Ecto neural progenitor cell (in vitro differentiated cells): Measurements from ENCODE around the gene ADGRL3.

Experiments
- DNase-seq: peaks from one replicate; pipeline ENCODE4 v3.0.0-alpha.2; 2018; ENCODE audit warnings: low spot score

The ADGRL3 gene

DNA sequence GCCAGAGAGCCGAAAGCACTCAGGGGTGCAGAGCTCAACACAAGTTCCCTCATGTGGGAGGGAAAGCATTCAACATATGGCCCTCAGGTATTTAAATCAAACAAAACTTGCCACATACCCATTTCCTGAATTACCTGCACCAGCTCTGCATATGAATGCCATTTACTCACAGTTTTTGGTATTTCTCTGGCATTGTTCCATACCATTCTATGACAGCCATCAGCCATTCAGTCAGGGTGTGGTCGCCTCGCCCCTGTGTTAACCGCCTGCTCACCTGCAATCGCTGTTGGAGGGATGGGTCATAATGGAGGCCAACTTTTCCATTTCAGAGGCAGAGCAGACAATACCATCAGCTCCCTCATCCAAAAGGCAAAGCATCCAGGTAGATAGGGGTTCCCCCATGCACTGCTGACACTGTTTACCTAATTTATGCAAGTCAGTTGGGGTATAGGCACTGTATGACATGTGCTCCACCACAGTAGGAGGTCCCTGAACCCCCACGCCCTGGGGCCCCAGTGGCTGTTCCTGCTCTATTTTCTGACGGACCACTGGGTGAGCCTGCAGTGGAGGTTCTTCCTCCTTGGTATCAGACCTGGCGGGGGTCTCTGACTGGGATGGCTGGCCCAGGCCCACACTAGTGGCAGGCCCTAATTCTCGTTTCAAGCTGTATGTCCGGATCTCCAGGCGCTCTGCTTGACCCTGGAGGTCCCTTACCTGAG is 227.1 kb downstream of the ADGRL3 start:
- DNase-seq = no peak

DNA sequence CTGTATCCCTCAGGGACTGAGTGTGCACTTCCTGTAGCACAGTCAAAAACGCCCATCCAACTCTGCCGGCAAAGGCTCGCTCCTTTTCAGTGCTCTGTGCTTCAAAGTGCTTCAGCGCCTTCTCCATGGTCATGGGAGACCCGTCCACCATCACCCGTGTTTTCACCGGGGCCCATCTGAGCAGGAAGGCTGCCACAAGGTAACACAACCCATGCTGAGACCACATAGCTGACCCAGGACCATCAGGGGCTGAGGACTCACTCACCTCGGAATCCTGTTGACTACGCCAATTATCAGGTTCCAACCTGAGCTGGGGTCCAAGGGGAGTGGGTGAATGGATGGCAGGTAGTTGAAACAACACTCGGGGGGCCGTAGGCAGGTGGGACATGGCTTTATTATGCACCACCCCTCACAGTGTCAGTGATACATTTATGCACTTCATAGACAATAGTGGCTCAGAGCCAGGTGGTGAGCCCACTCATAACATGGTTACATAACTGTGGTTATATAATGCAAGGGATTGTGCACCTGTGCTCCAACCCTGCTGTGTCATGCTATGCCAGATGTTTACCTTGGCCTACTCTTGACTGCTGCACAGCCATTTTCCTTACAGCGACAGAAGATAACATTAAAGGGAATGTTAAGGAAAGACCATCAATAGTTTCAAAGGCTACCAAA is 227.8 kb downstream of the ADGRL3 start:
- DNase-seq = no peak

DNA sequence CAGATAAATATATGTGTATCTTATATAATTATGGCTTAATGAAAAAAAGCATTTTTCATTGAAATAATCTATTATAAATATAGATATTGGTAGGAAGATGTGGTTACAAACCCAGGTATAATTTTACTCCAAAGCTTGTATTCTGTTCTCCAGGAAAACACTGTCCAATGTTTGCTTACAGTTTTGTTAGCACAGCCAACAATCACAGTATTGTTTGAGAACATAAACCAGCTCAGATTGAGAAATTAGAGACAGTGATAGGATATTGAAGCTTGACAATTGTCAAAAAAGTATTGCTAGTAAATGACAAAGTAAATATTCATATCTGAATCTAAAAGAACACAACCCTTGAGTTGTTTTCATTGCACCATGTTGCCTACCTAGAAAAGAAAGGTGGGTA is 228.8 kb downstream of the ADGRL3 start:
- no peak for DNase-seq

DNA sequence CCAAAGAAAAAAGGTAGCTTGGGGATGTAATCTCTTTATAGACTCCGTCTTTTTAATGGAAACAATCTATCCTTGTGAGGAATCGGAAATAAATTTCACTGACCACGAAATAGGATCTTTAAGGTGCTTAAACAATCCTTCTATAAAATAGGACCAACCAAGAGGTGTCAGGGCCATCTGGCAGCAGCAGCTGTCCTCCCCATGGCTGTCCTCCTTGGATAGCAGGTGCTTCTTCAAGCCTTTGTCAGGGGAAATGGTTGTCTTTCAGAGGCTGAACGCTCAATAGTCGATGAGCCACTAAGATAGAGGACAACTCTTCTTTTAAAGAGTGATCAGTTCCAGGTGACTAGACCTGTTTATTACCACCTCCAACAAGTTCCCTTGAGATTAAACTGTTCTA is 231.0 kb downstream of the ADGRL3 start:
- DNase-seq = no peak

DNA sequence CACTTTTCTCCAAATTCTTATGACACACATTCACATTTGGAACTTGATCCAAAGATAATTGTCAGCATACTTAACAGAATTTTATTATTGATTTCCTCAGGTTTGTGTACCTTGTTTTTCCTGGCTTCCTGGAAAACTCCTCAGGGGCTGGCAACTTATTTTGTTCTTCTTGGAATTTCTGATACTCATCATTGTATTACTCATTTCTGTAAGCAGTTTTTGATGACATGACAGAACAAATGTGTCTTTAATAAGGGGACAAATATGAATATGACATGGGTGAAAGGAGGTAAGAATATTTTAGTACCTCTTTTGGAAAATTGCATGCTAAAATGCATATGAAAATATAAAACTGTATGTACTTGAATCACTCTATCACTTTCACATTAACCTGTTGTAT is 237.8 kb downstream of the ADGRL3 start:
- no peak for DNase-seq

DNA sequence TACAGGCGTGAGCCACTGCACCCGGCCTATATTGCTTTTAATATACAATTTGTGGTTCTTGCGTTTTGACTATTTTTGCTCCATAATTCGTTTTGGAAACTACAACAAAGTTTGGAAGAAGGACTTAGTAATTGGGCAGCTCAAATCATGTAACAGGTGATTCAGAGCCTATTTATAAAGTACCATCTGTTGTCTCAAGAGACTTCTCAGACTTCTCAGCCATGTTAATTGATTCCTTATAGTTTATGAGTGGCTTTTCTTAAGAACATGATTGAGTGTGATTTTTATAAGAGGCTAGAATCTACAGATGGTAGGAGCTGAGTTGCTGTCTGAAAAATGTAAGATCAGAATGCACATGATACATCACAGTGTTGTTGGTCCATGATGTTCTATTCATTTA is 240.2 kb downstream of the ADGRL3 start:
- DNase-seq = no peak

DNA sequence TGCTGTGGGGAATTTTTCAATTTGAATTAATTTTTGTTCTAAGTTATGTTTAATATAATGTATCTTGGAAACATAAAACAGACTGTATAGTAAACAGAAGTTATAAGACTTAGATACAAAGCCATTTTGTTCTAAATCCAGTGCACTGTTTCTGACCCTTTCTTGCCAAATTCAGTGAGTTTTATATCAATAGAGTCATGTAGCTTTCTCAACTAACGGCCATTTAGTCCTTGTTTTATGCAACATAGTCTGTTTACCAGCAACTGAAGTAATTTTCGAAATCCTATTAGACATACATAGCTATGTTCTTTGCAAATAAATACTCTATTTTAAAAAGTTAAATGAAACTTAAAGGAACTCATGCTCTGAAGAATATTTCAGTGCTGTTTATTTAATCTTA is 242.8 kb downstream of the ADGRL3 start:
- no peak for DNase-seq

DNA sequence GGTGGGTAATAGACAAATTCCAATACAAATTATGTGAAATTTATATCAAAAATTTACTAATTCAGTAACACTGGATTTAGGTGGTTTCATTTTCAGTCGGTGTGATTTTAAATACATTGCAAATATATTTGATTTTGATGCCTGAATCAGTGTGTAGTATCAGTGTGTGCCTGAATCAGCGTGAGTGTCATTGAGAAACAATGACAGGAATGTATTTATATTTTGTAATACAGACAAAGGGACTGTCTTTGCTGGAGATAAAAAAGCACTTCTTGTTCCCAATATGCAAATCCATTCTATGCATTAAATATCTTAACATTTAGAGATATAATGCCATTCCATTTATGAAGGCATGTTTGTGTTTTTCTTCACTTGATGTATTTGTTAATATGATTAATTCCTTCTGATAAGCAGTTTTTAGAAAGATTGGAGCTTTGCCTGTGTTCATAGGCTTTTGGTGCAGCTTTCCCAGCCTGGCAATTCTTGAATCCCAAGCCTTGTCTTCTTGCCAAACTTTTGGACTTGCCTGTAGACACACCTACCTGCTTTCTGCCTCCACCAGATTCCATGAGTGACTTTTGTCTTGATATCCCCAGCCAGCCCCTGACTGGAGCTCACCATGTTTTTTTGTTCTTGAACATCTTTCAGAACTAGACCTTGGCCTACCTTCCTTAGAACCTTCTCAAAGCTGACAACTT is 243.8 kb downstream of the ADGRL3 start:
- no peak for DNase-seq

DNA sequence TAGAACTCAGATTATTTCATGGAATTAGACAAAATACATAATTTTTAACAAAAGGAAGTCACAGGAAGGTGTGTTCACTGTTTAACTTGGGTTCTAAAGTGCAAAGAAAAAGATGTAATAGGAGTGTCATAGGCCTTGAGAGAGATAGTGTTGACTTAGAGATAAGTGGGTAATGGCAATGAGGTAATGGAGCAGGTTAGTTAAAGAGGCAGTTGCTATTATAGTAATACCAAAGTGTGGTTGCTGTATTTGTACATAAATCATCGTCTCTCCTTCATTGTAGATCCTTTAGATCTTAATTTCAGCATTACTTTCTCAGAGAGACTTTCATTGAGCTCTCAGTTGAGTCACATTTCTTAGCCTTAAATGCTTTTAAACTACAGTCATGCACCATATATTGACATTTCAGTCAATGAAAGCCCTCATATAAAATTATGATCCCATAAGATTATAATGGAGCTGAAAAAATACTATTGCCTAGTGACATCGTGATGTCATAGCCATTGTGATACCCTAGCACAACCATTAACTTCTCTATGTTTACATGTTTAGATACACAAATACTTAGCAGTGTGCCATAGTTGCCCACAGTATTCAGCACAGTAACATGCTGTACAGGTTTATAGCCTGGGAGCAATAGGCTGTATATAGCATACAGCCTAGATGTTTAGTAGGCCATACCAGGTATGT is 245.4 kb downstream of the ADGRL3 start:
- DNase-seq = no peak

DNA sequence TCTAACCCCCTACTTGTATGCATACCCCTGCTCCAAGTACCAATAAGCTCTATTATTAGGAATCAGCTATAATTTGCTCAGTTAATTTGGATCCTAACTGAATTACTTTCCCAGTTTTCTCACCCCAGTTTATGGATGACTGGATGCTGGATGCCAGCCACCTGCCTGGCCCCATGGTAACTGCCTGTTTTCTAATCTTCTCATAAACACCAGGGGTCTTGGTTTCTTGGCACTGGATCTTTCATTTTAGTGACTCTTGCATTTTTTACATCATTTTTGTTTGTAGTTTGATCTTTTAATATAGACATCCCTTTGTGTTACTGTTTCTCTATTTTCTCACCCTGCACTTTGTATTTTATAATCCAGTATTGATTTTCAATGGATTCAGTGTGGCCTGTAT is 246.8 kb downstream of the ADGRL3 start:
- DNase-seq = no peak

DNA sequence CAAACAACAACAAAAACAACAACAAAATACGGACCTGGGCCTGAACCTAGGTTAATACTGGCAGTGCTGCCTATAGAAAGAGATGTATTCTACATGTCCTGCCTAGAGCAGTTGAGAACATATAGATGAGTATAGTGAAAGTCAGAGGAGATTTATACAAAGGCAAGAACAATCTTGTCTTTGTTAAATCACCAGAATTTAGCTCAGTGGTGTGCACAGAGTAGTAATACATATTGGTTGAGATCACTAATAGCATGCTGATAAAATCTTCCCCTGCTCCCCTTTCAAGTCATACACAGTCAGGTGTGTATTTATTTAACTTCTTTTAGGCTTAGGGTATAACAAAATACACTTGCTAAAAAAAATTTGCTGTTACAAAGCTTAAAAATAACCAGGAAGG is 247.8 kb downstream of the ADGRL3 start:
- no peak for DNase-seq

DNA sequence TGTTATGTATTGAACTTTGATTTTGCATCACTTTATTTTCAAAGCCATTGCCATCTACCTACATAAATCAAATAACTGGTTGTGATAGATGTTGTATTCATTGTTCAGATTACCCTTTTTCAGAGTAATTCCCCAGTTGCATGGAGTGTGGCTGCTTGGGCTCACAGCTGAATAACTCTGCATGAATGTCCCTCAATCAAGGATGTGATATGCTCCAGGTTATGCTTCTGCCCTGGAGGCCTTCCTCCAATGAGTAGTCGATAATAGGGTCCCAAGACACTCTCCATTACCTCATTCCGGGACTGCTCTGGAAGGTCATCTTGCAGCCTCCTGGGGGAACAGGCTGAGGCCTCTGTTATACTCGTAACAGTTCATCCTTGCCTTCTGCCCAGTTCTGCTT is 251.8 kb downstream of the ADGRL3 start:
- no peak for DNase-seq

DNA sequence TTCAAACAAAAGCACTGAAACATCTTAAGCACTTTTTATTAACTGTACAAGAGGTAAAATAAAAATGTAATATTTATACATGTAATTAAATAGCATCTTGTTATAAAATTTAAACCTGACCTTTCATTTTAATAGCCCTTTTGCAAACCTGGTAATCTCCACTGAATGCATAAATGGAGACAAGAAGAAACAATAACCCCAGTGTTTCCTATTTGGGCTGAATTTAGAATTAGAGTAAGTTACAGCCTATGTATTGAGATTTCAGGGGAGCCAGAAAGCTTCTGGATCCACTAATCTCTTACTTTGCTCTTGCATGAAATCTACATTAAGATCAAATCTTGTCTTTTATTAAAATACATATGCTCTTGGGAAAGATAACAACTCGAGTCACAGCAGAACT is 261.8 kb downstream of the ADGRL3 start:
- DNase-seq = no peak

DNA sequence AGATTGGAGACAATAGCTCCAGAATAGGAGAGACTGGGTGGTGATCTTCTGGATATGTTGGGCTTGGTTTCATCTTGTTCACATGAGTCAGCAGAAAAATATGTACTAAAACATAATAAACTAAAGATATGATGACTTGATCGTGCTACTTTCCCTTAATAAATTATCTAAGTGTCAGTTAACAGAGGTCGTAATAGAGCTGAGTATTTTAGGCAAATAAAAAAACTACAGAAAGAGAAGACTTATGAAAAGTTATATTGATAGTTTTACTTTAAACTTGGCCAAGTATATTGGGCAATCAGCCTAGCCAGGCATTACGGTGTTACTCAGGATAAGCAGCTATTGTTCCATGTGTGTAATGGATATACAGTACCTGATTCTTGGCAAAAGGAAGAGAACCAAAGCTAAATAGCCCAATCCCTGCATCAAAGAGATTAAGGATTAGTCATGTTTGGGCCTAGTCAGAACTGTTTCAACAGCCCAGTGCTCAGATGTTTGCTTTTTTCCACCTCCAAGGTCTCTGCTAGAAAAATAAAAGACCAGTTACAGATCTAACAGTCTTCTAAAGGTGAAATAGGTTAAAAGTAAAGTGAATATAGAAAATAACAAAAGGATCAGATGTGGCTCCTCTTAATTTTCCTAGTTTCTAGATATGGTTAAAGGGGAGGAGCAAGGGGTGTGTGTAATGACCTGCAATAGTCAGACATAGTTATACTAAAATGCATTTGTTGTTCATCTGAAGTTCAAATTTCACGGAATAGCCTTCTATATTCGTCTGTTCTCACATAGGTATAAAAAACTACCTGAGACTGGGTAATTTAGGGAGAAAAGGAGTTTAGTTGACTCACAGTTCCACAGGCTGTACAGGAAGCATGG is 262.6 kb downstream of the ADGRL3 start:
- DNase-seq = no peak

DNA sequence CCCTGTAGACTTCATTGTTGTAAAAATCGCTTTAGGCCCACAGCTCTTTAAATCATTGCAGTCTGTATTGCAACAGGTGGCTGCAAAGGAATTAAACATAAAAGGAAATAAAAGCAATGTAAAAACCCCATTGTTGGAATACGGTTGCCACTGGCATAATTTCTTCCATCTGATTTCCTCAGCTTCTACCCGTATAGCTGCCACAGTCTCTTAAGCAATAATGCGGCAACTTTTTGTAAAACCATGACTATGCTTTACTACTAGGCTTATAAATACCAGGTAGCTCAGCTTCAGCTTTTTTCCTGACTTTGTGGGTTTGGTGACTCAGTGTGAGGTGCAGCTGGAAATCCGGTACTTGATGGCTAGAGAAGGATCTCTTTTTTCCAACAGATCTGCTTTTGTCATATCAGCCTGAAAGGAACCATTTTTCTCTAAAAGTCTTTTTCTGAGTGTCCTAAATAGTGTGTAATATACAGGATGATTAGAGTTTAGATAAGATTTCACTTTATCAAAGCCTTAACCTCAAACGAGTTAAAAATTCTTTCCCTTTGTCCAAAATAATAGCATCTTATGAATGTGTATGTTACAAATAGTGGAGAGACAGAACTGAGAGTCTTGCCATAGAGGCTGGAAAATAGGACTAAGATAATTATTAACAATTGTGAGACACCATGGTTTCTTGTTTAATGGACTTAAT is 268.0 kb downstream of the ADGRL3 start:
- DNase-seq = no peak

DNA sequence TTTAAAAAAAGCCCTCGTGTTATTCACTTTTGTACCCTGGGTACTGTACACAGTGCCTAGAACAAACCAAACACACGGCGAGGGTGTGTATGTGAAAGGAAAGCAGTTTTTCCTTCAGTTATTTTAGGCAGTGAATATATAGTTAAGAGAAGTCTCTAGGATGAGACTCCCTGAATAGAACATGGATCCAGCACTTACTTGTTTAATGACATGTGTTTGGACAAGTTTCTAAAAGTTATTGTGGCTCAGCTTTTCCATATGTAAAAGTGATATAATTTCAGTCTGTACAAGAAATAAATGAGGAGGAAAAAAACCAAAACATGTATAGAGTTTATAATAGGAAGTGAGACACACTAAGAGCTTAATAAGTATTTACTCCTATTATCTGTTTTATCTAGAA is 273.2 kb downstream of the ADGRL3 start:
- DNase-seq = no peak

DNA sequence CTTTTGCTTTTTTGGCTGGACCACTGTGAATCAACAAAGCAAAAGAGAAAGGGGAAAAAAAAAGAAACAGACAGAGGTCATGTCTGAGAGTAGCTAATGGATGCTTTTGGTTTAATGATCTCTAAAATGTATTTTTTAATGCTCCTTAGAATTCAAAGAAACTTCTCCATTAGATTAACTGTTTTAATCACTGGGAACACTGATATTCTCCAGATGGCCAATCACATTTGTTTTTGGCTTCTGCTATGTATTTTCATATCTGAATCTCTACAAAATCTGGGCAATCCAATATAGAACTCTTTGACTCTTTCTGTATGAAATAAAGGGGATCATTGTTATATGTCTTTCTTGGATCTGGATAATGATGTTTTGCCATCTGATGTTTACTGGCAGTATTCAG is 278.2 kb downstream of the ADGRL3 start:
- no peak for DNase-seq

DNA sequence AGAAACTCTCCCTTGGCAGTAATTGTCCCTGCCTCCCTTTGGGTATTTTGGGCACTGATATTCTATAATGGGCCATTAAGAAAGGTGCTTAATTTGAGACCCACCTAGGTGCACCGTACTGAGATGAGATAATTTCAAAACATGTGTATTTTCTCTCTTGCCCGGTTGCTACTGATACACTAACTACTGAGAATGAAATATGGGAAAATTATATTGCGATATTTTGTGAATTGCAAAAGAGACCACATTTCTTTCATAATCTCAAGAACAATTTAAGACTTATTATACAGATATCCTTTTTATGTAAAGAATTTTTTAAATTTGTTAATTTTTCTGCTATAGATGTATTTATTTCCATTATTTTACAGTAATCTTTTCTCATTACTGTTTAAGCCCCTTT is 284.9 kb downstream of the ADGRL3 start:
- DNase-seq = no peak

DNA sequence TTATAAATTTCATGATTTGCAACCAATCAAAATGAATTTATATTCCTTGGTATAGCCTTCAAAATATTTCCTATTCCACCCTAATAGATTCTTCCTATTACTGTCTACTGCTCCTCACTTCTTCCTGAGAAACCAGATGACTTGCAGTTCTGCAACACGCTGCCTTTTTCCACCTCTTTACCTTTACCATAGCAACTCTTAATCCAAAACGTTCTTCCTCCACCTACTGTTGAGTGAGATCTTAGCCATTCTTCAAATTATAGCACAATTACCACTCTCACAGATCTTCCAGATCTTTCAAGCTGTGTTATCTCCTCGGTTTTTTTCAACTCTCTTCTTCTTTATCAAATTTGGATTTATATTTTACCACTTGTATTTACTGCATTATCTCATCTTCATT is 289.8 kb downstream of the ADGRL3 start:
- no peak for DNase-seq

DNA sequence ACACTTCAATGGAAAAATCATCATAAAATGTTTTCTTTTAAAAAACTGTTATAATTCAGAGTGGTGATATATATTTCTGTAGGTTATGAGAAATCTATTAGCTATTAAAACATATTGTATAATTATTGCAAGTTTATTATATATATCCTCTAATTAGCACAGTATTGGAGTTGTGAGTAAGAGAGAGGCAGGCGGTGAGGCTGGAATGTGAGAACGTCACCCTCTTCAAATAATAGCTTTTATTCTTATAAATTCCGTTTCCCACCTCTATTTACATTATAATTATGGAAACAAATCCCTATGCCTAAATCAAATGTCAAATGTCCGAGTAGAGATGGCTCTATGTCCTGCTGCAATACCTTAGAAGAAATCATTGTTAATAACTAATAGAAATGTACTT is 292.9 kb downstream of the ADGRL3 start:
- no peak for DNase-seq

DNA sequence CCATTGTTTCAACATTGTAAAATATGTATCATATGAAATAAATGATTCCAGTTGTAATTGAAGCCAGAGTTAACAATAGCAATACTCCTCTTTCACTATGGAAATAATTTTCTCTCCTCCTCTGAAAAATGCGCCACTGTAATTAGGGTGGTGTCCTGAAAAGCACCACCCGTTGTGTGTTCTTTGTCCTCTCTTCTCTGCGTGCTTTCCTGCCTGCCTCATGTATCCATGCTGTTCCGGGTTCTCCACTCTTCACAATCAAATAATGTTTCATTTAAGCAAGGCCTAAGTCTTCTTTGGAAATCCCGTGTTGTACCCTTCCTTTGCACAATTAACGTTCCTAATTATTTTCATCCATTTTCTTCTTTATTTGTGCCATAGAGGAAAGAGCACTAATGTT is 293.3 kb downstream of the ADGRL3 start:
- no peak for DNase-seq
